GM23248 (cell line): ENCODE data around the gene NTSR2.

Experiments
- EZH2 ChIP-seq: fragments of 200-600 bp; sonication (generic); IDR thresholded peaks from 2 replicates; pipeline ENCODE4 v1.6.1; 2018; ENCODE audit warnings: antibody characterized with exemption, mild to moderate bottlenecking; ENCODE audit not compliant: insufficient read depth, poor library complexity, severe bottlenecking
- EZH2phosphoT487 ChIP-seq: fragments of 200-600 bp; sonication (generic); IDR thresholded peaks from 2 replicates; pipeline ENCODE4 v1.6.1; 2018; ENCODE audit warnings: antibody characterized with exemption, moderate library complexity, mild to moderate bottlenecking, low read depth; ENCODE audit not compliant: insufficient read depth

DNA sequence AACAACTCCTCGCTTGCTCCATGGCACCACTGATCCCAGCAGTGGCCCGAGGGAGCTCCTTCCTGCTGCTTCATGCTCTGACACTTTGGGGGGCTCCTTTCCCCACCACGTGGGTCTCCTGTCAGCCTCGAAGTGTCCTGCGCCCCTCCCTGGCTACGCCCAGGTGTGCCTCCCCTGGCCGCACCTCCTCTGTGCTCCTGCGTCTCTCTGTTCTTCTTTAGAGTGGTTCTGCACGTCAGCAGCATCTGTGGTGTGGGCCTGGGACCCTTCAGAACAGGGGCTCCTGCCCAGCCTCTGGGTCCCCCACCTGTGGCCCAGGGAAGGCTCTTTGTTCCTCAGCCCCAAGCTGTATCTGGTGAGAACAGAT is 26.7 kb upstream of the NTSR2 start:
- TF ChIP-seq EZH2phosphoT487 (no peak), EZH2 (no peak)
